ENCODE measurements around the gene ACVR2B. TPM values are rescaled to one million over a fixed set of nuclear protein-coding genes. Genes with fewer than 3 reads are reported as not detected.

Gene ACVR2B
- total RNA-seq, 1 experiment from 2014 or later: 18.3 TPM

GRCh38 chr3:38491215-38491614 lies 37.5 kb downstream of the ACVR2B start:
- TF ChIP-seq POLR2A (IDR thresholded peaks at IDR 0.05; ENCODE audit: borderline replicate concordance, extremely low read depth, insufficient read depth, insufficient read length): no peak
- H3K4me3 ChIP-seq (replicated peaks in 1 of 2; ENCODE audit: low read depth in 1 of 2, low read length in 2 of 2): no peak overlapping the region
- no peaks in the 10 kb centered on the region for H3K27me3 ChIP-seq (ENCODE audit: insufficient read depth, low read length)
- H3K36me3 ChIP-seq (ENCODE audit: control insufficient read depth in 1 of 2, insufficient read depth in 2 of 2, low read length in 2 of 2): no peaks in the 10 kb centered on the region
- H3K27ac ChIP-seq (ENCODE audit: low read depth, low read length): no peak overlapping the region
- CTCF ChIA-PET: no interaction called here
- POLR2A ChIA-PET: no interaction called here
- ATAC-seq (no peak), DNase-seq (ENCODE audit: low read depth, low spot score) (no peak)
- no peak overlapping the region for H2AFZ ChIP-seq (ENCODE audit: low read depth, low read length, poor library complexity, severe bottlenecking)
- no peaks in the 10 kb centered on the region for H4K20me1 ChIP-seq (ENCODE audit: insufficient read depth)
- BruUV-seq (replicated peaks): no TSS peak
- H3K9me3 ChIP-seq (ENCODE audit: control insufficient read depth in 1 of 2, insufficient read depth in 1 of 2, low read depth in 1 of 2, low read length in 2 of 2): no peaks in the 10 kb centered on the region
- no peak overlapping the region for H3K9ac ChIP-seq (ENCODE audit: low read length)
- H3K4me2 ChIP-seq (ENCODE audit: low read length): no peak overlapping the region
- no peaks in the 10 kb centered on the region for H3K79me2 ChIP-seq (ENCODE audit: insufficient read depth, low read length)
- RAD21 ChIA-PET (ENCODE audit: low non-redundant PET in 1 of 2, low total read pairs in 2 of 2, uncharacterized antibody in 2 of 2, unreplicated experiment in 2 of 2): no interaction called here
- no peaks in the 10 kb centered on the region for H3K4me1 ChIP-seq (ENCODE audit: control insufficient read depth in 1 of 2, insufficient read depth in 2 of 2, low read length in 2 of 2)
- intact Hi-C loops (cut with micrococcal nuclease): no loop called here
- H3K9me2 ChIP-seq (ENCODE audit: insufficient read depth): no peaks in the 10 kb centered on the region

DNA sequence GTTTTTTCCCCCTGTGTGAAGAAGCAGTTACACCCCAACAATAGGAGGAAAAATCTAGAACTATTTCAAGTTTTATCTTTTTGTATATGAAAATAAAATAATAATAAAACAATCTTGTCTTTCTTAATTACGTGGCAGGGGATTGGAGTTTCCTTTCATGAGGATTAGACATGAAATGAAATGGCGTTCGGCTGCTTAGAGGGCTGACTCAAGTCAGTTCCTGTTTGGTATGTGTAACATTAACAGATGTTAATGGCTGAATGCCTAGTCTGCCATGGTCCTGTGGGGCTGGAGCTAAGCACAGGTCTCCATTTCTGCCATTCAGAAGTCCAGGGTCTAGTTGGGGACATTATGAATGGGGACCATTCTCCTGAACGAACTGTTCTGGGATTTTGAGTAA lies 39.3 kb downstream of the ACVR2B start:
- intact Hi-C loops (cut with micrococcal nuclease): no loop called here
- no peak overlapping the region for H3K27ac ChIP-seq (ENCODE audit: low read depth, low read length)
- no peaks in the 10 kb centered on the region for H3K27me3 ChIP-seq (ENCODE audit: insufficient read depth, low read length)
- DNase-seq (ENCODE audit: low read depth, low spot score) (no peak), ATAC-seq (no peak)
- H3K9me2 ChIP-seq (ENCODE audit: insufficient read depth): no peaks in the 10 kb centered on the region
- no peaks in the 10 kb centered on the region for H4K20me1 ChIP-seq (ENCODE audit: insufficient read depth)
- no peaks in the 10 kb centered on the region for H3K36me3 ChIP-seq (ENCODE audit: control insufficient read depth in 1 of 2, insufficient read depth in 2 of 2, low read length in 2 of 2)
- CTCF ChIA-PET: interaction anchor here (1.4 kb wide), 1 partner anchor 13 kb away, joined by 4 read pairs; no protein-coding TSS in a partner anchor
- no peaks in the 10 kb centered on the region; the same call in 1 of the 2 replicates for H3K79me2 ChIP-seq (ENCODE audit: insufficient read depth, low read length)
- no TSS peak for BruUV-seq (replicated peaks)
- H3K9me3 ChIP-seq (ENCODE audit: control insufficient read depth in 1 of 2, insufficient read depth in 1 of 2, low read depth in 1 of 2, low read length in 2 of 2): no peaks in the 10 kb centered on the region
- no peak overlapping the region for H2AFZ ChIP-seq (ENCODE audit: low read depth, low read length, poor library complexity, severe bottlenecking)
- TF ChIP-seq SRF (IDR thresholded peaks at IDR 0.05; ENCODE audit: low read depth): no peak
- no peak for TF ChIP-seq POLR2AphosphoS5 (IDR thresholded peaks at IDR 0.05; ENCODE audit: low read depth, low read length)
- TF ChIP-seq EZH2 (IDR thresholded peaks at IDR 0.05): no peak
- TF ChIP-seq SP1 (IDR thresholded peaks at IDR 0.05; ENCODE audit: low read depth): no peak
- TF ChIP-seq EGR1 (IDR thresholded peaks at IDR 0.05; ENCODE audit: low read depth): no peak
- no peak for TF ChIP-seq FOSL1 (IDR thresholded peaks at IDR 0.05; ENCODE audit: low read depth)
- TF ChIP-seq, protein P1, sequence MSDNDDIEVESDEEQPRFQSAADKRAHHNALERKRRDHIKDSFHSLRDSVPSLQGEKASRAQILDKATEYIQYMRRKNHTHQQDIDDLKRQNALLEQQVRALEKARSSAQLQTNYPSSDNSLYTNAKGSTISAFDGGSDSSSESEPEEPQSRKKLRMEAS (IDR thresholded peaks at IDR 0.05): no peak
- RAD21 ChIA-PET (ENCODE audit: low non-redundant PET in 1 of 2, low total read pairs in 2 of 2, uncharacterized antibody in 2 of 2, unreplicated experiment in 2 of 2): no interaction called here
- H3K4me3 ChIP-seq (replicated peaks in 1 of 2; ENCODE audit: low read depth in 1 of 2, low read length in 2 of 2): no peak overlapping the region
- no peak overlapping the region for H3K4me2 ChIP-seq (ENCODE audit: low read length)
- POLR2A ChIA-PET: no interaction called here
- no peak overlapping the region for H3K9ac ChIP-seq (ENCODE audit: low read length)
- H3K4me1 ChIP-seq (ENCODE audit: control insufficient read depth in 1 of 2, insufficient read depth in 2 of 2, low read length in 2 of 2): peaks cover 4 to 7% of the 10 kb centered on the region in 2 experiments; a peak in 3 of 4 replicates
